ENCODE measurements around the gene SUCNR1.
A peak's percentile ranks its signal among the peaks of the same experiment; 100 is the strongest.

The SUCNR1 gene

DNA sequence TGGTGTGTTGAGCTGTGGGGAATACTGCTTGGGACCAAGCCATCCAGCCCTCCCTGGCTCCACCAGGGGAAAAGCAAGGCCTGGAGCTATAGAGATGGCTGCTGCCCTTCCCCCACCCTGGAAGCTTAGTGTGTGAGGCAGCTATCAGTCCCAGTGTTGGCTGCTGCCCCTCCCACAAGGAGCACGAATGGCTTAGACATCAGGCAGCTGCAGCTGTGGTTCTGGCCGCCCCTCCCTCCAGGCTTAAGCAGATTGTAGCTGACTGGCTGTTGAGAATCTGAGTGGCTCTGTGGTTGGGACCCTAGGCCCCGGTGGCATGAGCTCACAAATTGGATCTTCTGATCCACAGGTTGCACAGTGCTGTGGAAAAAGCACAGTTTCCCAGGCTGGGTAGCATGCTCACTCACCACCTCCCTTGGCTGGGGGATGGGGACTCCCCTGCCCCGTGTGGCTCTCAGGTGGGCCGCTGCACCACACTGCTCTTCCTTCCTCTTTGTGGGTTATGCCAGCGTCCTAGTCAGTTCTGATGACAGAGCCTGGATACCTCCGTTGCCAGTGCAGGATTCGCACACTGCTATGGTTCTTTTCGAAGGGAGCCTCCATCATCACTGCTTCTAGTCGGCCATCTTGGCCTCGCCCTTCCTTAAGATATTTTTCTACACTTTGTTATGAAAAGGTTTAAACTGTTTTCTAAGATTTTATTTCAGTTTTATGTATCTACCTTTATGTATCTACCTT, 21.2 kb upstream of the SUCNR1 start:
- no peaks in the 10 kb centered on the region for H3K36me3 ChIP-seq (ENCODE audit: insufficient read depth, low read length)

DNA sequence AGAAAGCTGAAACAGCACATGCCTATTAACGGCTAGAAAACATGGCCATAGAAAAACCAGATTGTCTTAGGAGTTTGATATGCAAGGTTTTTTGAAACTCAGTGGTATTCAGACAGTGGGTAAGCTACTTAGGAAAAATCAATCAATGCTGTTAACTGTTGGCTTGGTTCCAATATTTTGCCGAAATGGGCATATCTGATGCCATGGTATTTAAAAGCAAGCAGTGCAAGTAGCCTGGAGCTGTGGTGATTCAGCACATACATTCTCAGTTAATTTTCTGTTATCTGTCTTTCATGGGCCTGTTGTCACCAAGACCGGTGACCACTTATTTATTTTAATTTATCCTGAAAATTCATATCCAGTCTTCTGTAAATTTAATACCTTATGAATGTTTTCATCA, 17.3 kb upstream of the SUCNR1 start:
- Histone ChIP-seq H2AFZ (ENCODE audit: low read depth, low read length) (no peak overlapping the region), H4K20me1 (ENCODE audit: insufficient read depth, low read length) (no peaks in the 10 kb centered on the region), H3K9ac (ENCODE audit: low read depth, low read length) (no peak overlapping the region), H3K4me3 (ENCODE audit: low read depth in 1 of 2, low read length in 2 of 2) (no peak overlapping the region), H3K79me2 (ENCODE audit: insufficient read depth, low read length) (no peaks in the 10 kb centered on the region), H3K27ac (ENCODE audit: low read length) (no peak overlapping the region), H3K9me3 (ENCODE audit: insufficient read depth, low read length, severe bottlenecking) (no peaks in the 10 kb centered on the region), H3K4me1 (ENCODE audit: insufficient read depth, low read length) (peaks cover 9% of the 10 kb centered on the region), H3K27me3 (ENCODE audit: insufficient read depth, low read length, poor library complexity) (no peaks in the 10 kb centered on the region), H3K36me3 (ENCODE audit: insufficient read depth, low read length) (no peaks in the 10 kb centered on the region), H3K4me2 (ENCODE audit: insufficient read depth, low read length) (no peak overlapping the region)
- TF ChIP-seq EZH2 (IDR thresholded peaks at IDR 0.05; ENCODE audit: borderline replicate concordance, low read depth, low read length, severe bottlenecking), result no peak
- TF ChIP-seq, protein P1, sequence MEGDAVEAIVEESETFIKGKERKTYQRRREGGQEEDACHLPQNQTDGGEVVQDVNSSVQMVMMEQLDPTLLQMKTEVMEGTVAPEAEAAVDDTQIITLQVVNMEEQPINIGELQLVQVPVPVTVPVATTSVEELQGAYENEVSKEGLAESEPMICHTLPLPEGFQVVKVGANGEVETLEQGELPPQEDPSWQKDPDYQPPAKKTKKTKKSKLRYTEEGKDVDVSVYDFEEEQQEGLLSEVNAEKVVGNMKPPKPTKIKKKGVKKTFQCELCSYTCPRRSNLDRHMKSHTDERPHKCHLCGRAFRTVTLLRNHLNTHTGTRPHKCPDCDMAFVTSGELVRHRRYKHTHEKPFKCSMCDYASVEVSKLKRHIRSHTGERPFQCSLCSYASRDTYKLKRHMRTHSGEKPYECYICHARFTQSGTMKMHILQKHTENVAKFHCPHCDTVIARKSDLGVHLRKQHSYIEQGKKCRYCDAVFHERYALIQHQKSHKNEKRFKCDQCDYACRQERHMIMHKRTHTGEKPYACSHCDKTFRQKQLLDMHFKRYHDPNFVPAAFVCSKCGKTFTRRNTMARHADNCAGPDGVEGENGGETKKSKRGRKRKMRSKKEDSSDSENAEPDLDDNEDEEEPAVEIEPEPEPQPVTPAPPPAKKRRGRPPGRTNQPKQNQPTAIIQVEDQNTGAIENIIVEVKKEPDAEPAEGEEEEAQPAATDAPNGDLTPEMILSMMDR (IDR thresholded peaks at IDR 0.05; ENCODE audit: borderline replicate concordance, extremely low read depth, low read length, poor library complexity, severe bottlenecking), result no peak
- DNase-seq, result no peak
- no peak for ATAC-seq (ENCODE audit: insufficient read depth, low read depth)

More for the DNA sequence above, 21.2 kb upstream of the SUCNR1 start:
- H2AFZ ChIP-seq (ENCODE audit: low read depth, low read length), result peak overlapping the region; percentile 26; the same call in 1 of the 2 replicates
- TF ChIP-seq, protein P1 (IDR thresholded peaks at IDR 0.05; ENCODE audit: borderline replicate concordance, extremely low read depth, low read length, poor library complexity, severe bottlenecking), result no peak
- TF ChIP-seq EZH2 (IDR thresholded peaks at IDR 0.05; ENCODE audit: borderline replicate concordance, low read depth, low read length, severe bottlenecking), result no peak
- H3K4me1 ChIP-seq (ENCODE audit: insufficient read depth, low read length), result peaks cover 9% of the 10 kb centered on the region
- H3K27ac ChIP-seq (ENCODE audit: low read length), result peak overlapping the region; percentile 58; the same call in 1 of the 2 replicates
- no peaks in the 10 kb centered on the region for H3K27me3 ChIP-seq (ENCODE audit: insufficient read depth, low read length, poor library complexity)
- peaks cover 5% of the 10 kb centered on the region for H3K9me3 ChIP-seq (ENCODE audit: insufficient read depth, low read length, severe bottlenecking)
- peak; percentile 81 for ATAC-seq (ENCODE audit: insufficient read depth, low read depth)
- H3K4me2 ChIP-seq (ENCODE audit: insufficient read depth, low read length), result no peak overlapping the region
- H3K4me3 ChIP-seq (ENCODE audit: low read depth in 1 of 2, low read length in 2 of 2), result no peak overlapping the region
- DNase-seq, result peak; percentile 51
- no peaks in the 10 kb centered on the region for H4K20me1 ChIP-seq (ENCODE audit: insufficient read depth, low read length)
- no peak overlapping the region for H3K9ac ChIP-seq (ENCODE audit: low read depth, low read length)
- H3K79me2 ChIP-seq (ENCODE audit: insufficient read depth, low read length), result no peaks in the 10 kb centered on the region

DNA sequence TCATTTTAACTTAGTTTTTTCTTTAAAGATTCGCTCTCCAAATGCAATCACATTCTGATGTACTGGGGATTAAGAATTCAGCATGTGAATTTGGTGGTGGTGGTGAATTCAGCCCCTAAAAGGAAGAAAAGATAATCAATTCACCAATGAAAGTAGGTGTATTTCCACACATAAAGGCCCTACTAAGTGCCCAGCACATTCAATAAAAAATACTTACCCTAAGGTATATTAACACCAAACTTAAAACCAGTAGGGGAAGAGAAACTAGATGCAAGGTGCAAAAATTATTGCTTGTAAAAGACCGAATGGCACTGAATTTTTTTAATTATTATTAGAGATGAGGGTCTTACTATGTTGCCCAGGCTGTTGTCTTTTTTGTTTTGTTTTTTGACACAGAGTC, 16.8 kb upstream of the SUCNR1 start:
- H3K4me2 ChIP-seq (ENCODE audit: insufficient read depth, low read length), result no peak overlapping the region
- H3K9ac ChIP-seq (ENCODE audit: low read depth, low read length), result no peak overlapping the region
- no peaks in the 10 kb centered on the region for H3K27me3 ChIP-seq (ENCODE audit: insufficient read depth, low read length, poor library complexity)
- H3K4me1 ChIP-seq (ENCODE audit: insufficient read depth, low read length), result peaks cover 9% of the 10 kb centered on the region
- ATAC-seq (ENCODE audit: insufficient read depth, low read depth), result no peak
- H3K4me3 ChIP-seq (ENCODE audit: low read depth in 1 of 2, low read length in 2 of 2), result no peak overlapping the region
- no peaks in the 10 kb centered on the region for H3K9me3 ChIP-seq (ENCODE audit: insufficient read depth, low read length, severe bottlenecking)
- H3K36me3 ChIP-seq (ENCODE audit: insufficient read depth, low read length), result no peaks in the 10 kb centered on the region
- H3K79me2 ChIP-seq (ENCODE audit: insufficient read depth, low read length), result no peaks in the 10 kb centered on the region
- no peak for DNase-seq
- H2AFZ ChIP-seq (ENCODE audit: low read depth, low read length), result no peak overlapping the region
- no peak overlapping the region for H3K27ac ChIP-seq (ENCODE audit: low read length)
- TF ChIP-seq EZH2 (IDR thresholded peaks at IDR 0.05; ENCODE audit: borderline replicate concordance, low read depth, low read length, severe bottlenecking), result no peak
- TF ChIP-seq, protein P1 (IDR thresholded peaks at IDR 0.05; ENCODE audit: borderline replicate concordance, extremely low read depth, low read length, poor library complexity, severe bottlenecking), result no peak
- no peaks in the 10 kb centered on the region for H4K20me1 ChIP-seq (ENCODE audit: insufficient read depth, low read length)
